ENCODE data around the gene EPHX1. TPM values are rescaled to one million over a fixed set of nuclear protein-coding genes. Genes with fewer than 3 reads are reported as not detected.
A peak's percentile ranks its signal among the peaks of the same experiment; 100 is the strongest.

EPHX1 gene
- total and polyA plus RNA-seq, 2 donors (not counting 1 experiment from before 2014, with no cell fraction given): 39.1 to 44.3 TPM

- peak overlapping the region; percentile 67 for H3K9ac ChIP-seq (ENCODE audit: insufficient read depth, low read length)
- H3K4me1 ChIP-seq (ENCODE audit: control insufficient read depth, extremely low read depth, insufficient read depth, low read length): peaks cover 13% of the 10 kb centered on the region
- H3K27ac ChIP-seq (ENCODE audit: insufficient read depth, low read length): peak overlapping the region; percentile 88
- peak overlapping the region; percentile 63 to 98 (median 71) for H3K4me3 ChIP-seq (replicated peaks in 1 of 4; ENCODE audit: control extremely low read depth in 1 of 4, insufficient read depth in 1 of 4, low read depth in 3 of 4, low read length in 4 of 4)
- peak; percentile 46 to 54 for DNase-seq (ENCODE audit: low read depth in 2 of 2)
- H3K79me2 ChIP-seq (ENCODE audit: control insufficient read depth, insufficient read depth, low read length): peaks cover 8% of the 10 kb centered on the region
- H3K27me3 ChIP-seq (ENCODE audit: control insufficient read depth, insufficient read depth, low read length): no peaks in the 10 kb centered on the region
- TF ChIP-seq CTCF (conservative IDR thresholded peaks at IDR 0.05 in 1 of 2, IDR thresholded peaks at IDR 0.05 in 1 of 2; ENCODE audit: low read depth in 1 of 2, low read length in 2 of 2) (no peak), EZH2 (IDR thresholded peaks at IDR 0.05; ENCODE audit: low read length, missing control alignments) (no peak)
- H3K4me2 ChIP-seq (ENCODE audit: extremely low read depth, insufficient read depth, low read length): peak overlapping the region; percentile 99
- peak overlapping the region; percentile 67 for H2AFZ ChIP-seq (ENCODE audit: low read length)
- no peaks in the 10 kb centered on the region for H3K36me3 ChIP-seq (ENCODE audit: control insufficient read depth, insufficient read depth, low read length)
- no peaks in the 10 kb centered on the region for H4K20me1 ChIP-seq (ENCODE audit: control insufficient read depth, extremely low read depth, insufficient read depth, low read length)
- no peaks in the 10 kb centered on the region for H3K9me3 ChIP-seq (ENCODE audit: control insufficient read depth, insufficient read depth, low read depth, low read length)
Observed at GRCh38 chr1:225882694-225883615, 73.0 kb downstream of the EPHX1 start.

GRCh38 chr1:225883616-225884265 is 73.8 kb downstream of the EPHX1 start:
- Histone ChIP-seq H3K4me1 (ENCODE audit: control insufficient read depth, extremely low read depth, insufficient read depth, low read length) (peaks cover 13% of the 10 kb centered on the region), H3K79me2 (ENCODE audit: control insufficient read depth, insufficient read depth, low read length) (peaks cover 8% of the 10 kb centered on the region), H3K9ac (ENCODE audit: insufficient read depth, low read length) (no peak overlapping the region), H3K9me3 (ENCODE audit: control insufficient read depth, insufficient read depth, low read depth, low read length) (no peaks in the 10 kb centered on the region), H3K4me2 (ENCODE audit: extremely low read depth, insufficient read depth, low read length) (no peak overlapping the region), H3K27me3 (ENCODE audit: control insufficient read depth, insufficient read depth, low read length) (no peaks in the 10 kb centered on the region), H2AFZ (ENCODE audit: low read length) (no peak overlapping the region), H4K20me1 (ENCODE audit: control insufficient read depth, extremely low read depth, insufficient read depth, low read length) (no peaks in the 10 kb centered on the region), H3K27ac (ENCODE audit: insufficient read depth, low read length) (no peak overlapping the region), H3K4me3 (replicated peaks in 1 of 4; ENCODE audit: control extremely low read depth in 1 of 4, insufficient read depth in 1 of 4, low read depth in 3 of 4, low read length in 4 of 4) (no peak overlapping the region), H3K36me3 (ENCODE audit: control insufficient read depth, insufficient read depth, low read length) (no peaks in the 10 kb centered on the region)
- TF ChIP-seq EZH2 (IDR thresholded peaks at IDR 0.05; ENCODE audit: low read length, missing control alignments) (no peak), CTCF (conservative IDR thresholded peaks at IDR 0.05 in 1 of 2, IDR thresholded peaks at IDR 0.05 in 1 of 2; ENCODE audit: low read depth in 1 of 2, low read length in 2 of 2) (no peak)
- DNase-seq (ENCODE audit: low read depth in 2 of 2): no peak

- Histone ChIP-seq H2AFZ (ENCODE audit: low read length) (no peak overlapping the region), H3K27me3 (ENCODE audit: control insufficient read depth, insufficient read depth, low read length) (no peaks in the 10 kb centered on the region), H4K20me1 (ENCODE audit: control insufficient read depth, extremely low read depth, insufficient read depth, low read length) (no peaks in the 10 kb centered on the region), H3K9ac (ENCODE audit: insufficient read depth, low read length) (no peak overlapping the region), H3K4me2 (ENCODE audit: extremely low read depth, insufficient read depth, low read length) (no peak overlapping the region), H3K27ac (ENCODE audit: insufficient read depth, low read length) (no peak overlapping the region), H3K4me3 (replicated peaks in 1 of 4; ENCODE audit: control extremely low read depth in 1 of 4, insufficient read depth in 1 of 4, low read depth in 3 of 4, low read length in 4 of 4) (no peak overlapping the region), H3K9me3 (ENCODE audit: control insufficient read depth, insufficient read depth, low read depth, low read length) (no peaks in the 10 kb centered on the region), H3K79me2 (ENCODE audit: control insufficient read depth, insufficient read depth, low read length) (peaks cover 5% of the 10 kb centered on the region), H3K36me3 (ENCODE audit: control insufficient read depth, insufficient read depth, low read length) (no peaks in the 10 kb centered on the region), H3K4me1 (ENCODE audit: control insufficient read depth, extremely low read depth, insufficient read depth, low read length) (peaks cover 8% of the 10 kb centered on the region)
- DNase-seq (ENCODE audit: low read depth in 2 of 2): no peak
- no peak for TF ChIP-seq EZH2 (IDR thresholded peaks at IDR 0.05; ENCODE audit: low read length, missing control alignments)
- no peak for TF ChIP-seq CTCF (conservative IDR thresholded peaks at IDR 0.05 in 1 of 2, IDR thresholded peaks at IDR 0.05 in 1 of 2; ENCODE audit: low read depth in 1 of 2, low read length in 2 of 2)
Observed at GRCh38 chr1:225885336-225885735, 75.4 kb downstream of the EPHX1 start.

All from fibroblast of lung (primary cell).